NCI-H128 (cell line): ENCODE data around the gene ZMYM5.
"Not testable (repeated sequence)": the region's sequence is repeated elsewhere in the genome, so short reads cannot be mapped to it uniquely, and the experiment has no call there.

Source experiments
- DNase-seq: peaks from one replicate; lab custom pipeline; 2025; ENCODE audit not compliant: unreplicated experiment; lab: John Stamatoyannopoulos, UW

ZMYM5 gene

DNA sequence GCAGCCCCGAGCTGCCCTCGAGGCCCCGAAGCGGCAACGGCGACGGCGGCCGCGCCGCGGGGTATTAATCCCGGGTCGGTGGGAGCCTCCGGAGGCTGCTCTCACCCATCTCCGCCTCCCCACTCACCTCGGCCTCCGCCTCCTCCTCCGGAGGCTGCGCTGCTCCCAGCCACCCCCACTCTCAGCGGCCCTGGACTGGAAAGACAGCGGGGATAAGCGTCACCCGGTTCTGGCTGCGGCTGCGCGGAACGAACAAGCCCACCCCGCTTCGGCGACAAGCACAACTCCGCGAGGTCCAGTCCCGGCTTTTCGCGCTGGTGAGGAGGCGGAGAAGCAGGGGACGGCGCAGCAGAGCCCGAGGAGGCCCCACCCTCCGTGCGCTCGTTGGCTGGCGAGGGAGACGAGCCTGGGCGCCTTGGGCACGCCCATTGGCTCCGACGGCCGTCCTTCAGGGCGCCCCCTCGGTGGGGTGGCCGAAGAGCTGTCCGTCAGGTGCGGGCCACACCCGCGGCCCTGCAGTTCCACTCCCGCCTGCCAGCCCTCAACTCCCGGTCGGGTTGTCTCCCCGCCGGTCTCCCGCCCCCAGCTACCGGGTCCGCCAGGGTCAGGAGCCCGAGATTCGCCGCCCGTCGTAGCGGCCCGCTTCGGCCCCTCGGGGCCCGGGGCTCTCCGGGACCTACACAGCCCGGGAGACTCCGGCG, at the start of gene ZMYM5:
Gene ZMYM5 (minus strand): TSS at position 327 of the 701 bp plus-strand sequence. CDS start 11,469 bp downstream, outside the sequence.
- DNase-seq, result peak; percentile 100

DNA sequence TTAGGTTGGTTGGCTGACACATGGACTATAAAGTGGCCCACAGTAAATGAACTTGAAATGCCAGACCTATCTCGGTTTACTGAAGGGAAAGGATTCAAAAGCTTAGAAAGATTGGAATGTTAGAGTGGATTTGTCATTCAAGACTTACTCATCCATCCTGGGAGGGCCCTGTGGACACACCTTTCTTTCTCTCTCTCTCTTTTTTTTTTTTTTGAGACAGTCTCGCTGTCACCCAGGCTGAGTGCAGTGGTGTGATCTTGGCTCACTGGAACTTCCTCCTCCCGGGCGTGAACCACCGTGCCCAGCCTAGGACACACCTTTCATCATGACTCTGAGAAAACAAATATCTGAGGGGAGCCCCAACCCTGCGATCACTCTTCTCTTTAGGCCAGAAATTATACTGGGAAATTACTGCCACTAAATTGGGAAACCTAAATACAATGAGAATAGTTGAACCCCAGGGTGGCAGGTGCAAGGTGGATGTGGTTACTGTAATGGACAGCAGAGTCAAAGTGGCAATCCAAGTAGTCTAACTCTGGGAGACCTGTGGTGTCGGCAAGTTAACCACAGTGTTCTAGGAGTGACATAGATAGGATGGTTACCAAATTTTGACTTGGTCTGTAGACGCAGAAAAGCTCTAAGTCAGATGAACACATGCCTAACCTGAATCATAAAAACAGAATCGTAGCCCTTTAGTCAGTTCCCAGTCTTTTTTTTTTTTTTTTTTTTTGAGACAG, 47.1 kb upstream of the ZMYM5 start:
- no peak for DNase-seq

DNA sequence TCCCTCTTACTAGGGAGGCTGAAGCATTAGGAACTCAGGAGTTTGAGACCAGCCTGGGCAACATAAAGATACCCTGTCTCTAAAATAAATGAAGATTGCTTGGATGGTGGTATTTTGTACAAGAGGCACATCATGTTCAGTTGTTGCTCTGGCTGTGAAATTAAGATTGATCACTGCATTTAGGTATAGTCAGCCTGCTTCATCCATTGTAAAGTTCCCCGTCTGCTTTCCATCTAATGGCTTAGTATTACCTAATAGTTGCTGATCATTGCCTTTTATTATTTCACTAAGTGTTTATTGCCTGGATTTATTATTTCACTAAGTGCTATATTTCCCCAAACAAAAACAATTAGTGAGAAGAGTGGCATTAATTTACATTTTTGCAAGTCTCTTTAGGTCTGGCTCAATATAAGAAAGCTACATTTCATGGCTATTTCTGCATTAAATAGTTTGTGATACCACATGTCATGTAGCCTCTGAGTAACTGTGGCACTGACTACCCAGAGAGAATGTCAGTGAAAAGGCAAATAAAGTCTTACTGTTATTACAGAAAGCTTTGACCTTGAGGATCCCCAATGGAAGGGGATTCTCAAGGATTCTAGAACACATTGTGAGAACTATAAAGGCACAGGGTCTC, 45.0 kb upstream of the ZMYM5 start:
- no peak for DNase-seq

DNA sequence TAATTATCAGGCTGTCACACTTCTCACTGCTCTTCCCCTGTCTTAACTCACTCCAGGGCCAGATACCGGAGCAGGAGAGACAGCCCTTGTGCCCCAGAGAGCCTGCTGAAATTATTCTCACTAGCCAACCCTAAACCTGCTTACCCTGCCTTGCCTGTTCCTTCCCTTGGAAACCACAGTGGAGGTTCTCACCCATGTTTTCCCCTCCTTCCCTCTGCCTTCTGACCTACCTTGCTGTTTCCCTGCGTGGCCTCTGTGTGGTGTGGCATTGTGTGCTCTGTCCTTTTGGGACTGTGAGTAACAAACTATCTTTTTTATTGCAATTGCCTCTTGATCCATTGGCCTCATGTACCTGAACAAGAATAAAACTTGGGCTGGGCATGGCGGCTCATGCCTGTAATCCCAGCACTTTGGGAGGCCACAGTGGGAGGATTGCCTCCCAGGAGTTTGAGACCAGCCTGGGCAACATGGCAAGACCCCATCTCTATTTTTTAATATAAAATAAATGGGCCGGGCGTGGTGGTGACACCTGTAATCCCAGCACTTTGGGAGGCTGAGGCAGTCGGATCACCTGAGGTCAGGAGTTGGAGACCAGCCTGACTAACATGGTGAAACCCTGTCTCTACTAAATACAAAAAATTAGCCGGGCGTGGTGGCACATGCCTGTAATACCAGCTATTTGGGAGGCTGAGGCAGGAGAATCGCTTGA, 42.2 kb upstream of the ZMYM5 start:
- DNase-seq, result not testable (repeated sequence)

DNA sequence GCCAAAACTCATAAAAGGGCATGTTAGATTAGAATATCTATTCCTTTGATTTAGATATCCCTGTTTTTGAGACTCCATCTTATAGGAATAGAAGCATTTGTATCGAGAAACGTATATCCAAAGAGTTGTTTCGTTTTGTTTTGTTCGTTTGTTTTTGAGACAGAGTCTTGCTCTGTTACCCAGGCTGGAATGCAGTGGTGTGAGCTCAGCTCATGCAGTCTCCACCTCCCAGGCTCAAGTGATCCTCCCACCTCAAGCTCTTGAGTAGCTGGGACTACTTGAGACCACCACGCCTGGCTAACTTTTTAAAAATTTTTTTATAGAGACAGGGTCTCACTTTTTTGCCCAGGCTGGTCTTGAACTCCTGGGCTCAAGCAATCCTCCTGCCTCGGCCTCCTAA, 26.6 kb upstream of the ZMYM5 start:
- no peak for DNase-seq

DNA sequence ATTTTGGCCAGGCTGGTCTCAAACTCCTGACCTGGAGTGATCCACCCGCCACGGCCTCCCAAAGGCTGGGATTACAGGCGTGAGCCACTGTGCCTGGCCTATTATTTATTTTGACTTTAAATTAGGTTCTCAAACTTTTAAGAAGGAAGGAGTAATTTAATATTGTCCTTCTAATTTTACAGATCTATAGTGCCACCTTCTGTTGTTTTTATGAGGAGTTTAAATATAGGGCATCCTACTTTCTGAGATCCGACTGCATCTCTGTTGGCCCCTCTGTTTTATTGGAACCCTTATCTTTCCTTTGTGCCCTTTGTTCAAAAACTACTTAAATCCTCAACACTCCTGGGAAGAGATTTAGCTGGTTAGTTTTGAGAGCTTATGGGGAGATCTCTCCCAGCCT, 25.4 kb upstream of the ZMYM5 start:
- no peak for DNase-seq

DNA sequence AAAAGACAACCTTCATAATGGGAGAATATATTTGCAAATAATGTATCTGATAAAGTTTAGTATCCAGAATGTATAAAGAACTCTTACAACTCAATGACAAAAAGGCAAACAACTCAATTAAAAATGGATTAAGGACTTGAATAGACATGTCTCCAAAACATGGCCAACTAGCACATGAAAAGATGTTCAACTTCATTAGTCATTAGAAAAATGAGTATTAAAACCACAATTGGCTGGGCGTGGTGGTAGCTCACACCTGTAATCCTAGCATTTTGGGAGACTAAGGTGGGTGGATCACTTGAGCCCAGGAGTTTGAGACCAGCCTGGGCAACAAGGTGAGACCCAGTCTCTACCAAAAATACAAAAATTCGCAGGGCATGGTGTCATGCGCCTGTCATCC, 18.8 kb upstream of the ZMYM5 start:
- DNase-seq, result no peak

DNA sequence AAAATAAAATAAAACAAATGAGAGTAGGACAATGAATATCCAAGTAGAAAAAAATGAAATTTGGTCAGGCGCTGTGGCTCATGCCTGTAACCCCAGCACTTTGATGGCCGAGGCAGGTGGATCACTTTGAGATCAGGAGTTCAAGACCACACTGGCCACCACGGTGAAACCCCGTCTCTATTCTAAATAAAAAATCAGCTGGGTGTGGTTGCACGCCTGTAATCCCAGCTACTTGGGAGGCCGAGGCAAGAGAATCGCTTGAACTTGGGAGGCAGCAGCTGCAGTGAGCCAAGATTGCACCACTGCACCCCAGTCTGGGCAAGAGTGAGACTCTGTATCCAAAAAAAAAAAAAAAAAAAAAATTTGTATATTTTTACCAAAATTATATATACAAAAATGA, 18.2 kb upstream of the ZMYM5 start:
- no peak for DNase-seq

DNA sequence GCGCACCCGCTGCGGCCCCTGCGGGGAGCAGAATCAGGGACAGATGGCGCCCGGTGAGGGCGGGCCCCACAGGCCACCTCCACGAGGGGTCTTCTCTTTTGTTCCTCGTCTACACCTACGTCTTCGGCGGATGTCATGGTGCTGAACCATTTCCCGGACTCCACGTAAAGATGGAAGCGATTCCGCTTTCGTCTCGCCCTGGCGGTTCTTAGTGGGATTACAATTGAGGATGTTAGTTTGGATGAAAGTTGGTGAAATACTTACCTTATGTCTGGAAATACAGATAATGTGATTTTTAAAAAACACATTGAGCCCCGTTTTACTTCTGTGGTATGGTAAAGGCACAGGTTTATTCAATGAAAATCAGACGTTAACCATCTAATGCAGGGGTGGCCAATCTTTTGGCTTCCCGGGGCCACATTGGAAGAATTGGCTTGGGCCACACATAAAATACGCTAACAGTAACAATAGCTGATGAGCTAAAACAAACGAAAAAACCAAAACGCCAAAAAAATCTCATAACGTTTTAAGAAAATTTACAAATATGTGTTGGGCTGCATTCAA, 1.4 kb upstream of the ZMYM5 start:
- peak; percentile 88 for DNase-seq

DNA sequence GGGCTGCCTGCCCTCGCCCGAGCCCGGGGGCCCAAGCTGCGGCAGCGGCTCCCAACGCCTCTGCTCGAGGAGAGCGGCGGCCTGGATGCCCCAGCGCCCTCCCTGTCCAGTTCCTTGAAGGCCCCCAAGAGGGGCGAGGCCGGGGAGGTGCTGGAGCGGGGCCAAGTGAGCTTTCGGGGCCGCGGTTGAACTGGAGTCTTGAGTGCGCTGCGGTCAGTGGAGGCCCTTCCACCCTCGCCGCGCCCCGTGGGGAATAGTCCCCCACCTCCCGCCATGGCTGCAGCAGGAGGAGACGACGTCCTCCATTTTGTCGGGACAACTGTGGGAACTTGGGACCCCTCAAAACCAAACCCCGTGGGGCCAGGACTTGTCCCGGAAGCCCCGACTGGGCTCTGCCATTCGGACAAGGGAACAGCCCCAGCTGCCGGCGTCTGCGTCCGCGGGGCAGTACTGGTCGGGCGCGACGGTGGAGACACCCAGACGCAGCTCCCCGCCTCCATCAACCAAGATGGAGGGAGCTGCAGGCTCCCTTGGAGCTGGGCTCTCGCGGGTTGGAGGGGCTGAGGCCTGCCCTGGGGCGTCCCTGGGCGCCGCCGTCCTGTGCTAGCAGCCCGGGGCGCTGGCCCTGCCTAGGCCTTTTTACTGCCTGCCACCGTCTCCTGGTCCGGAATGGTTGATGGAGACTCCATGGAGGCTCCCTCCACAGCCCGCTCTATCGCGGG, 736 bp upstream of the ZMYM5 start:
- DNase-seq, result peak; percentile 78

DNA sequence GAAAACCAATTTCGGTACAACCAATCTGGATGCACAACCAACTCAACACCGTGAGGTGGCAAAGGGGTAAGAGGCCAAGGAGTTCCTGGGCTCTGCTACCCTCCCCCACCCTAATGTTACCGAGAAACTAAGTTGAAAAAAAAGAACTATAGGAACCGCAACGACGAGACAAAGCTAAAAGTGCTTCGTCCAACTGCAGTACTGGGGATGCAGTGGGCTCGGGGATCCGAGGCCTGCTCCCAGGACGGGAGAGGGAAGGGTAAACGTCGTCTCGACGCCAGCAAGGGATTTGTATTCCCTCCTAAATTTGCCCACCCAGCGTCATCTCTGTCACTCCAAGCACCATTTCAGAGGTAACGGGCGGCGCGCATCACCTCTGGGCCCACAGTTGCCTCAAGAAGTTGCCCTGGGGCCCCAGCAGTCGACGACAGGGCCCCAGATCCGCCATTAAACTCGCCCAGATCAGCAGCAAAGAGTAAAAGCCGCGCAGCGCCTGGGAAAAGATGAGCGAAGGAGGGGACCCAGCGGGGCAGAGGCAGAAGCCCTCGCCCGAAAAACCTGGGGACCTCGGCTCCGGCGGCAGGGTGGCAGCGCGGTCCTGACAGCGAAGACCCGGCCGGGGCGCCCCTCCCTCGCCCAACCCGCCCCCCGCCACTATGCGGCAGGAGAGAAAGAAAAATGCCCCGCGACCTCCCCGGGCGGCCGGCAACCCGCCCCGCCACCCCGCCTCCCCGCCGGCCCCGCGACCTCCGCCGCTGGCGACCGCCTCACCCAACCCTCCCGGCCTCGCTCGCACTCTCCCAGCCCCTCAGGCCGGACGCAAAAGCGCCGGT, 752 bp downstream of the ZMYM5 start:
- no peak for DNase-seq

DNA sequence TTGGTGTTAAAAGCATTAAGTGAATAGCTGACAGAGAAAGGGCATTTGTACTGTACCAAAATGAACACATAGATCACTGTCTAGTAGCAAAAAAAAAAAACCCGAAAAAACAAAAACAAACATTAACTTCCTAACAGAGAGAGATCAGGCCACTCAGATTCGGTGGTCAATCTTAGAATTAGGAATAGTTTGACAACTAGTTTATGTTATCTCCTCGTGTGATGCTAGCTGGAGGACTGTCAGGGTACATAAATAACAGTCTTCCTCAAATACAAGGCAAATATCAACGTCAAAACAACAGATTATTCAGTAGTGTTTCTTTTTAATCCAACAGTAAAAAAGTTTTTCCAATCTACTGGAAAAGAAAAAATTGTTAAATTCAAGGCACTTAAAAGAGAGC, 1.7 kb downstream of the ZMYM5 start:
- DNase-seq, result no peak

DNA sequence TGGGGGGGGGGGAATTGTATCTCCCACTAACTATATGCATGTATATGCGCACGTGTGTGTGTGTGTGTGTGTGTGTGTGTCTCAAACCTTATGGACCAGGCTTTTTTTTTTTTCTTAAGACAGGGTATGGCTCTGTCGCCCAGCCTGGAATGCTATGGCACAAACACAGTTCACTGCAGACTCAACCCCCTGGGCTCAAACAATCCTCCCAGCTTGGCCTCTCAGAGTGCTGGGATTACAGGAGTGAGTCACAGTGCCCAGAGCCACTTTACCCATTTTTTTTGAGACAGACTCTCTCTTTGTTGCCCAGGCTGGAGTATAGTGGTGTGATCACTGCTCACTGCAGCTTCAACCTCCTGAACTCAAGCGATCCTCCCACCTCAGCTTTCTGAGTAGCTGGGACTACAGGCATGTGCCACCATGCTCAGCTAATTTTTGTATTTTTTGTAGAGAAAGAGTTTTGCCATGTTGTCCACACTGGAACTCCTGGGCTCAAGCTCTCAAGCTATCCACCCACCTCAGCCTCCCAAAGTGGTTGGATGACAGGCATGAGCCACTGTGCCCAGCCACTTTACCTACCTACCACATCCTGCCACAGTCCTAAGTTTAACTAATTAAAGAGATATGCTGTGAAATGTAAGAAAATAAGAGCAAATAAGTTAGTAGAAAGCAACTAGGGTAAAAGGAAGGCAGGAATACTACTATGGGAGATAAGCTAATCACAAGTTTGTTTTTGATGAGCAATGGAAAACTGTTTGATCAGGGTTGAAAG, 2.4 kb downstream of the ZMYM5 start:
- DNase-seq, result no peak

DNA sequence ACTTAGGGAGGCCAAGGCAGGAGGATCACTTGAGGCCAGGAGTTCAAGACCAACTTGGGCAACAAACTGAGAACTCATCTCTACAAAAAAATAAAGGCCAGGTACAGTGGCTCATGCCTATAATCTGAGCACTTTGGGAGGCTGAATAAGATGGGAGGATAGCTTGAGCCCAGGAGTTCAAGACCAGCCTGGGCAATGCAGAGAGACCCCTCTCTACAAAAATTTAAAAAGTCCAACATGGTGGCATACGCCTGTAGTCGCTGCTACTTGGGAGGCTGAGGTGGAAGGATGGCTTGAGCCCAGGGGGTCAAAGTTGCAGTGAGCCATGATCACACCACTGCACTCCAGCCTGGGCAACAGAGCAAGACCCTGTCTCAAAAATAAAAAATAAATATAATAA, 5.8 kb downstream of the ZMYM5 start:
- not testable (repeated sequence) for DNase-seq

DNA sequence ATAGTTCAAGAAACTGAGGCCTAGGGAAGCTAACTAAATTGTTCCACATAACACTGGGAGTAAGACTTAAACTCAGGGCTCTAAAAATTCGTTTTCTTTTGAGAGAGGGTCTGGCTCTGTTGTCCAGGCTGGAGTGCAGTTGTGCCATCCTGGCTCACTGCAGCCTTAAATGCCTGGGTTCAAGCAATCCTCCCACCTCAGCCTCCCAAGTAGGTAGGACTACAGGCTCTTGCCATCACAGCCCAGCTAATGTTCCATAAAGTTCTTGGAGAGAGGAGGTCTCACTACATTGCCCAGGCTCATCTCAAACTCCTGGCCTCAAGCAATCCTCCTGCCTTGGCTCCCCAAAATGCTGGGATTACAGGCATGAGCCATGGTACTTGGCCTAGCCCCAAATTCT, 10.7 kb downstream of the ZMYM5 start:
- no peak for DNase-seq

DNA sequence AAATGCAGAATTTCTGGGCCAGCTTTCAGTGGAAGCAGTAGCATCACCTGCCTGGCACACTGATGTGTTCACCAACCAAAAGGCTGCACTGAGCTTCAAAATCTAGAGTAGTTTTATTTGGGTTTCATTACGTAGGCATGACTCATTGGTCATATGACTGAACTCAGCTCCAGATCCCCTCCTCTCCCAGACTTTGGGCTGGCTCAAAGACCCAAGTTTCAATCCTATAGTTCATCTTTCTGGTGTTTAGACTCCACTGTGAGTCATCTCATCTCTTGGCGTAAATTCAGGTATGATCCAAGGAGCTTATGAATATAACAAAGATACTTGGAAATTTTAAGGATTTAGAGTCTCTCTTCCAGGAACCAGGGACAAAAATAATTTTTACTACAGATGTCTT, 17.7 kb downstream of the ZMYM5 start:
- DNase-seq, result no peak

DNA sequence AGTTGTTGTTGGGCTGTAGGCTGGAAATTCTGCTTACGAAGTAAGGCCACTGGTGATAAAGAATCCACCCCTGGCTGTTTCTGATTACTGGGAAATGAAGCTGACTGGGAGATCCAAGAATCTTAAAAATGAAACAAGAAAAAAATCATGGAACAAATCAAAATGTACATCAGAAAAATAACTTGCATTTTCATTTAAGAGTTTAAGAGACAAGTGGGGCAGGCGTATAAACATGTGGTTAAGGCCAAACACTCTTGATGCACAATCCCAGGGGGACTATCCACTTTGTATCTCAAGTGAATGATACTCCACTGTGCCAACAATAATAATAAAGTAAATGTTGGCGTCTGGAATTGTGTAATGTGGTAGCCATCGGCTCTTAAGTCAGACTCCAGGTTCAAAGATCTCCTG, 24.6 kb downstream of the ZMYM5 start:
- DNase-seq, result peak; percentile 47

DNA sequence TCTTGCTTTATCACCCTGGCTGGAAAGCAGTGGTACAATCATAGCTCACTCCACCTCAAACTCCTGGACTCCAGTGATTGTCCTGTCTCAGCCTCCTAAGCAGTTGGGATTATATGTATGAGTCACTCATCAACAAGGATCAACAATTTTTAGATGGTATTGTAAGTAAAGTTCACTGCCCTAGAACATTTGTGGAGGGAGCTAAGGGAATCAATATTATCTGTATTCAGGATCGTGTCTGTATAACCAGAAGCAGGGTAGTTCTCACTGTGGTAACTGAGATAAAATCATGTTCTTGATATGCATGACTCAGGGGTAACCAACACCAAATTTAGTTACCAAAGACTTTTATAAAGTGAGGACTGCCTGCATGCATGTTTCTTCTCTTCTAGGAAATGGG, 27.0 kb downstream of the ZMYM5 start:
- no peak for DNase-seq

DNA sequence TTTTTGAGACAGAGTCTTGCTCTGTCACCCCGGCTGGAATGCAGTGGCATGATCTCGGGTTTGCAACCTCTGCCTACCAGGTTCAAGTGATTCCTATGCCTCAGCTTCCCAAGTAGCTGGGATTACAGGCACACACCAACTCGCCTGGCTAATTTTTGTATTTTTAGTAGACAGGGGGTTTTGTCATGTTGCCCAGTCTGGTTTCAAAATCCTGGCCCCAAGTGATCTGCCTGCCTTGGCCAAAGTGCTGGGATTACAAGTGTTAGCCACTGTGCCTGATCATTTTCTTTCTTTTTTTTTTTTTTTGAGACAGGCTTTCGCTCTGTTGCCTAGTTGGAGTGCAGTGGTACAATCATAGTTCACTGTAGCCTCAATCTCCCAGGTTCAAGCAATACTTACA, 28.7 kb downstream of the ZMYM5 start:
- no peak for DNase-seq
